NB4 (cell line): ENCODE measurements around the gene GPC5.

Experiments used
- POLR2A ChIP-seq: IDR thresholded peaks from 2 replicates; pipeline ENCODE4 v1.6.1; 2011; ENCODE audit warnings: mild to moderate bottlenecking; ENCODE audit not compliant: insufficient read length; ENCODE audit errors: extremely low read depth
- TF ChIP-seq, protein P1 (sequence below): IDR thresholded peaks from one replicate; pipeline ENCODE4 v1.5.1; 2012; ENCODE audit warnings: low read depth, low read length

DNA sequence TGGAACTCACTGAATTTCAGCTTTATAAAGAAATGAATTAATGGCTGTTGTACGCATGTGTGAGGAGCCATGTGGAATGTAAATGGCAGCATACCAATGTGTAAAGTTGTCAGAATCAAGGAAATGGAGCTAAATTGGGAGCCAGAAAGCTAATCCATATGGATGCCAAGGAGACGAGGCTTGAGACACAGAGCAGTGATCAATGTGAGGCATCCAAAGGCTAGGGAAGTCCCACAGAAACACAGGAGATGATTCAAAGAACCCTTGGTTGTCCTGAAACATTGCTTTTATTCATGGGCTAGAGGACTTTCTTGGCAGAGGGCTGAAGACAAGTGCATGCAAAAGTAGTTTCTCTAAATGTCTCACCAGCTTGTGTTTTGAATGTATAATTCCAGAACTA lies 1271.7 kb downstream of the GPC5 start:
- TF ChIP-seq, protein P1, sequence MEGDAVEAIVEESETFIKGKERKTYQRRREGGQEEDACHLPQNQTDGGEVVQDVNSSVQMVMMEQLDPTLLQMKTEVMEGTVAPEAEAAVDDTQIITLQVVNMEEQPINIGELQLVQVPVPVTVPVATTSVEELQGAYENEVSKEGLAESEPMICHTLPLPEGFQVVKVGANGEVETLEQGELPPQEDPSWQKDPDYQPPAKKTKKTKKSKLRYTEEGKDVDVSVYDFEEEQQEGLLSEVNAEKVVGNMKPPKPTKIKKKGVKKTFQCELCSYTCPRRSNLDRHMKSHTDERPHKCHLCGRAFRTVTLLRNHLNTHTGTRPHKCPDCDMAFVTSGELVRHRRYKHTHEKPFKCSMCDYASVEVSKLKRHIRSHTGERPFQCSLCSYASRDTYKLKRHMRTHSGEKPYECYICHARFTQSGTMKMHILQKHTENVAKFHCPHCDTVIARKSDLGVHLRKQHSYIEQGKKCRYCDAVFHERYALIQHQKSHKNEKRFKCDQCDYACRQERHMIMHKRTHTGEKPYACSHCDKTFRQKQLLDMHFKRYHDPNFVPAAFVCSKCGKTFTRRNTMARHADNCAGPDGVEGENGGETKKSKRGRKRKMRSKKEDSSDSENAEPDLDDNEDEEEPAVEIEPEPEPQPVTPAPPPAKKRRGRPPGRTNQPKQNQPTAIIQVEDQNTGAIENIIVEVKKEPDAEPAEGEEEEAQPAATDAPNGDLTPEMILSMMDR = no peak
- TF ChIP-seq POLR2A = no peak
